H9 (cell line): ENCODE data around the gene TTC23. TPM values are rescaled to one million over a fixed set of nuclear protein-coding genes. Genes with fewer than 3 reads are reported as not detected.

Experiments used
- DNase-seq: peaks from one replicate; pipeline ENCODE4 v3.0.0-alpha.2; 2017
- H2AFZ ChIP-seq: one replicate; pipeline ENCODE4 v1.6.1; 2013; ENCODE audit warnings: mild to moderate bottlenecking, low read length, control low read depth, moderate library complexity
- H2AK5ac ChIP-seq: 2 replicates; pipeline ENCODE4 v1.6.1; 2013; ENCODE audit warnings: low read length, control low read depth, mixed read lengths; ENCODE audit not compliant: insufficient read length
- H2BK120ac ChIP-seq: one replicate; pipeline ENCODE4 v1.6.1; 2013; ENCODE audit warnings: low read depth, mild to moderate bottlenecking, low read length, control low read depth, inconsistent platforms; ENCODE audit not compliant: poor library complexity, severe bottlenecking
- H2BK12ac ChIP-seq: 2 replicates; pipeline ENCODE4 v1.6.1; 2013; ENCODE audit warnings: low read length, control low read depth, mixed read lengths, low read depth; ENCODE audit not compliant: insufficient read length
- H2BK15ac ChIP-seq: 2 replicates; pipeline ENCODE4 v1.6.1; 2013; ENCODE audit warnings: low read depth, low read length, control low read depth
- H2BK20ac ChIP-seq: one replicate; pipeline ENCODE4 v1.6.1; 2013; ENCODE audit warnings: low read depth, mild to moderate bottlenecking, low read length, control low read depth, inconsistent platforms; ENCODE audit not compliant: poor library complexity, severe bottlenecking
- H2BK5ac ChIP-seq: 2 replicates; pipeline ENCODE4 v1.6.1; 2013; ENCODE audit warnings: low read length, control low read depth, mixed read lengths; ENCODE audit not compliant: insufficient read length
- H3K14ac ChIP-seq: 2 replicates; pipeline ENCODE4 v1.6.1; 2013; ENCODE audit warnings: low read length, control low read depth; ENCODE audit not compliant: insufficient read depth
- H3K18ac ChIP-seq: 2 replicates; pipeline ENCODE4 v1.6.1; 2013; ENCODE audit warnings: low read depth, mild to moderate bottlenecking, mixed read lengths, low read length, control low read depth; ENCODE audit not compliant: insufficient read length
- H3K23ac ChIP-seq: 2 replicates; pipeline ENCODE4 v1.6.1; 2013; ENCODE audit warnings: low read length, control low read depth, mixed read lengths, low read depth; ENCODE audit not compliant: insufficient read length
- H3K23me2 ChIP-seq: 2 replicates; pipeline ENCODE4 v1.6.1; 2013; ENCODE audit warnings: low read depth, mild to moderate bottlenecking, mixed read lengths, low read length, control low read depth; ENCODE audit not compliant: insufficient read length, poor library complexity, severe bottlenecking
- H3K27ac ChIP-seq: 2 replicates; pipeline ENCODE4 v1.5.1; 2013; ENCODE audit warnings: low read length, control low read depth, mixed read lengths, low read depth; ENCODE audit not compliant: insufficient read length
- H3K27me3 ChIP-seq: 2 replicates; pipeline ENCODE4 v1.6.1; 2013; ENCODE audit warnings: low read length, control low read depth, inconsistent platforms; ENCODE audit not compliant: insufficient read depth
- H3K4ac ChIP-seq: 2 replicates; pipeline ENCODE4 v1.6.1; 2013; ENCODE audit warnings: low read depth, mild to moderate bottlenecking, control low read depth, inconsistent platforms, low read length, moderate library complexity
- H3K4me1 ChIP-seq: 2 replicates; pipeline ENCODE4 v1.6.1; 2013; ENCODE audit warnings: low read length, control low read depth, inconsistent platforms; ENCODE audit not compliant: insufficient read depth
- H3K4me2 ChIP-seq: 2 replicates; pipeline ENCODE4 v1.6.1; 2013; ENCODE audit warnings: low read length, control low read depth, mixed read lengths; ENCODE audit not compliant: insufficient read length, insufficient read depth
- H3K56ac ChIP-seq: 2 replicates; pipeline ENCODE4 v1.6.1; 2013; ENCODE audit warnings: low read depth, mild to moderate bottlenecking, mixed read lengths, low read length, control low read depth; ENCODE audit not compliant: insufficient read length
- H3K79me1 ChIP-seq: 2 replicates; pipeline ENCODE4 v1.6.1; 2013; ENCODE audit warnings: low read depth, mild to moderate bottlenecking, moderate library complexity, low read length, control low read depth, inconsistent platforms; ENCODE audit not compliant: insufficient read depth, poor library complexity, severe bottlenecking
- H3K79me2 ChIP-seq: 2 replicates; pipeline ENCODE4 v1.6.1; 2013; ENCODE audit warnings: low read length, control low read depth, inconsistent platforms; ENCODE audit not compliant: insufficient read depth
- H3K9ac ChIP-seq: 2 replicates; pipeline ENCODE4 v1.6.1; 2013; ENCODE audit warnings: low read length, control low read depth, mixed read lengths; ENCODE audit not compliant: insufficient read length; ENCODE audit errors: extremely low read depth
- H3K9me3 ChIP-seq: one replicate; pipeline ENCODE4 v1.6.1; 2013; ENCODE audit warnings: low read depth, low read length, inconsistent platforms; ENCODE audit not compliant: control insufficient read depth
- H3T11ph ChIP-seq: one replicate; pipeline ENCODE4 v1.6.1; 2013; ENCODE audit warnings: mild to moderate bottlenecking, low read length, control low read depth, inconsistent platforms
- H4K20me1 ChIP-seq: one replicate; pipeline ENCODE4 v1.6.1; 2013; ENCODE audit not compliant: control insufficient read depth, insufficient read length, insufficient read depth
- H4K5ac ChIP-seq: 2 replicates; pipeline ENCODE4 v1.6.1; 2013; ENCODE audit warnings: low read depth, mild to moderate bottlenecking, mixed read lengths, low read length, control low read depth; ENCODE audit not compliant: insufficient read length
- H4K8ac ChIP-seq: replicated peaks from 2 replicates; pipeline ENCODE4 v1.6.1; 2013; ENCODE audit warnings: low read length, control low read depth, mixed read lengths, low read depth; ENCODE audit not compliant: insufficient read length
- H4K91ac ChIP-seq: 2 replicates; pipeline ENCODE4 v1.6.1; 2013; ENCODE audit warnings: low read depth, mild to moderate bottlenecking, moderate library complexity, mixed read lengths, low read length, control low read depth; ENCODE audit not compliant: insufficient read length
- H3K27ac Mint-ChIP-seq, 3 experiments: 2 replicates in 2 of 3; 3 replicates in 1 of 3; pipeline ENCODE4 v1.8.0; 2020 to 2021; ENCODE audit warnings: mixed read lengths in 3 of 3, mild to moderate bottlenecking in 1 of 3, moderate library complexity in 1 of 3
- H3K27me3 Mint-ChIP-seq: 2 replicates; pipeline ENCODE4 v1.8.0; 2021; ENCODE audit warnings: low read depth, mild to moderate bottlenecking, moderate library complexity, mixed read lengths
- H3K36me3 Mint-ChIP-seq, 3 experiments: 2 replicates in 2 of 3; 3 replicates in 1 of 3; pipeline ENCODE4 v1.8.0; 2020 to 2021; ENCODE audit warnings: low read depth in 3 of 3, mixed read lengths in 3 of 3; ENCODE audit not compliant: insufficient read depth in 1 of 3
- H3K4me1 Mint-ChIP-seq, 2 experiments: 2 replicates each; pipeline ENCODE4 v1.8.0; 2020; ENCODE audit warnings: mixed read lengths in 2 of 2
- H3K4me3 Mint-ChIP-seq, 2 experiments: 2 replicates in 1 of 2; 3 replicates in 1 of 2; pipeline ENCODE4 v1.8.0; 2020 to 2021; ENCODE audit warnings: mild to moderate bottlenecking in 2 of 2, mixed read lengths in 2 of 2, moderate library complexity in 1 of 2
- H3K9me3 Mint-ChIP-seq, 2 experiments: 2 replicates in 1 of 2; 3 replicates in 1 of 2; pipeline ENCODE4 v1.8.0; 2020; ENCODE audit warnings: mild to moderate bottlenecking in 2 of 2, mixed read lengths in 2 of 2, moderate library complexity in 1 of 2
- WGBS: extraction: QIAGEN DNeasy Blood & Tissue Kit; methylation state at CpG from one replicate; pipeline ENCODE4 v1.1.7; 2013; ENCODE audit warnings: missing lambda C conversion rate, low lambda C conversion rate, mixed read lengths; ENCODE audit not compliant: insufficient read length; ENCODE audit errors: extremely low coverage; 5-methylcytosine and 5-hydroxymethylcytosine counted together
- total RNA-seq: library from RNA; stranded (reverse); gene quantifications from 2 replicates; pipeline ENCODE4 v1.2.1, GENCODE V29; 2021
- TF ChIP-seq, protein P1 (sequence below): fragments of 200-600 bp; sonication (generic); conservative IDR thresholded peaks from 3 replicates; pipeline ENCODE4 v1.8.0; 2021; ENCODE audit warnings: antibody characterized with exemption, mild to moderate bottlenecking

The TTC23 gene
- total RNA-seq, 1 experiment from 2014 or later, result 14.3 TPM

- Histone ChIP-seq H4K91ac (no peak overlapping the region), H3K23ac (no peak overlapping the region), H3K4me1 (no peaks in the 10 kb centered on the region; the same call in 1 of the 2 replicates), H3K56ac (no peak overlapping the region), H3K9ac (no peak overlapping the region), H2AK5ac (no peak overlapping the region), H3K27me3 (no peaks in the 10 kb centered on the region), H2BK5ac (no peak overlapping the region), H3K4me2 (no peak overlapping the region), H3K9me3 (no peaks in the 10 kb centered on the region), H2BK15ac (no peak overlapping the region), H3K4ac (no peak overlapping the region), H3K79me2 (no peaks in the 10 kb centered on the region), H4K20me1 (no peaks in the 10 kb centered on the region), H3K23me2 (no peaks in the 10 kb centered on the region), H4K8ac (no peak overlapping the region), H3K14ac (no peak overlapping the region), H4K5ac (no peak overlapping the region), H2BK20ac (no peak overlapping the region), H2BK12ac (no peak overlapping the region), H2AFZ (no peak overlapping the region), H2BK120ac (no peak overlapping the region), H3K27ac (no peak overlapping the region), H3K79me1 (no peaks in the 10 kb centered on the region), H3T11ph (no peak overlapping the region), H3K18ac (no peak overlapping the region)
- Mint-ChIP-seq H3K4me3 (no peak overlapping the region), H3K36me3 (peaks cover 0 to 10% (median 4%) of the 10 kb centered on the region in 3 experiments; a peak in 5 of 7 replicates), H3K27me3 (no peaks in the 10 kb centered on the region; the same call in 1 of the 2 replicates), H3K4me1 (peaks cover 13 to 19% of the 10 kb centered on the region in 2 experiments), H3K27ac (no peak overlapping the region), H3K9me3 (no peaks in the 10 kb centered on the region)
- WGBS, result no CpG with 5 or more reads among the region's 3 CpGs
- no peak for DNase-seq
- TF ChIP-seq, protein P1, sequence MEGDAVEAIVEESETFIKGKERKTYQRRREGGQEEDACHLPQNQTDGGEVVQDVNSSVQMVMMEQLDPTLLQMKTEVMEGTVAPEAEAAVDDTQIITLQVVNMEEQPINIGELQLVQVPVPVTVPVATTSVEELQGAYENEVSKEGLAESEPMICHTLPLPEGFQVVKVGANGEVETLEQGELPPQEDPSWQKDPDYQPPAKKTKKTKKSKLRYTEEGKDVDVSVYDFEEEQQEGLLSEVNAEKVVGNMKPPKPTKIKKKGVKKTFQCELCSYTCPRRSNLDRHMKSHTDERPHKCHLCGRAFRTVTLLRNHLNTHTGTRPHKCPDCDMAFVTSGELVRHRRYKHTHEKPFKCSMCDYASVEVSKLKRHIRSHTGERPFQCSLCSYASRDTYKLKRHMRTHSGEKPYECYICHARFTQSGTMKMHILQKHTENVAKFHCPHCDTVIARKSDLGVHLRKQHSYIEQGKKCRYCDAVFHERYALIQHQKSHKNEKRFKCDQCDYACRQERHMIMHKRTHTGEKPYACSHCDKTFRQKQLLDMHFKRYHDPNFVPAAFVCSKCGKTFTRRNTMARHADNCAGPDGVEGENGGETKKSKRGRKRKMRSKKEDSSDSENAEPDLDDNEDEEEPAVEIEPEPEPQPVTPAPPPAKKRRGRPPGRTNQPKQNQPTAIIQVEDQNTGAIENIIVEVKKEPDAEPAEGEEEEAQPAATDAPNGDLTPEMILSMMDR, result no peak
Measured at GRCh38 chr15:99127773-99128172, 121.6 kb downstream of the TTC23 start.
